H1 (cell line): ENCODE data around the gene MAGEA8. TPM values are rescaled to one million over a fixed set of nuclear protein-coding genes. Genes with fewer than 3 reads are reported as not detected.
"Not testable (repeated sequence)": the region's sequence is repeated elsewhere in the genome, so short reads cannot be mapped to it uniquely, and the experiment has no call there.

Experiments
- CTCF ChIA-PET: fragments of 300-600 bp; sonication (Branson Sonifier 250); formaldehyde crosslinking; loops from one replicate; lab custom pipeline; 2021; ENCODE audit not compliant: partially characterized antibody; lab: Charles Lee
- POLR2A ChIA-PET: fragments of 300-600 bp; sonication (Branson Sonifier 250); formaldehyde crosslinking; loops from one replicate; lab custom pipeline; 2021; ENCODE audit warnings: inconsistent platforms; ENCODE audit not compliant: partially characterized antibody; lab: Charles Lee
- DNase-seq, 2 experiments: peaks; one replicate each; pipeline versions ENCODE4 v3.0.0 to v3.0.0-alpha.2; 2010 to 2022; ENCODE audit warnings: low spot score in 2 of 2, low read depth in 1 of 2, mixed read lengths in 1 of 2
- FAIRE-seq: peaks from 2 replicates; lab custom pipeline; 2011; peaks lifted over from hg19 to GRCh38; lab: Jason Lieb, UNC
- H2AFZ ChIP-seq: 2 replicates; pipeline ENCODE4 v1.8.1; 2012; ENCODE audit warnings: low read length, inconsistent platforms
- H2AK5ac ChIP-seq: 2 replicates; pipeline ENCODE4 v1.6.1; 2013; ENCODE audit warnings: low read depth, low read length
- H2BK120ac ChIP-seq: replicated peaks from 2 replicates; pipeline ENCODE3; 2013; ENCODE audit warnings: low read depth, low read length, inconsistent platforms
- H2BK12ac ChIP-seq: 2 replicates; pipeline ENCODE4 v1.6.1; 2013; ENCODE audit warnings: low read depth, low read length
- H2BK15ac ChIP-seq: 2 replicates; pipeline ENCODE4 v1.6.1; 2013; ENCODE audit warnings: low read length
- H2BK20ac ChIP-seq: 2 replicates; pipeline ENCODE4 v1.6.1; 2013; ENCODE audit warnings: low read length
- H2BK5ac ChIP-seq: 2 replicates; pipeline ENCODE4 v1.6.1; 2013; ENCODE audit warnings: low read depth, low read length
- H3K14ac ChIP-seq: 2 replicates; pipeline ENCODE4 v1.6.1; 2013; ENCODE audit warnings: inconsistent platforms; ENCODE audit not compliant: insufficient read length
- H3K18ac ChIP-seq: 2 replicates; pipeline ENCODE4 v1.6.1; 2013; ENCODE audit warnings: low read length; ENCODE audit errors: extremely low read depth
- H3K23ac ChIP-seq: 2 replicates; pipeline ENCODE4 v1.6.1; 2013; ENCODE audit warnings: inconsistent platforms; ENCODE audit not compliant: insufficient read length
- H3K23me2 ChIP-seq: 2 replicates; pipeline ENCODE4 v1.6.1; 2013; ENCODE audit warnings: low read depth, low read length
- H3K27ac ChIP-seq: 2 replicates; pipeline ENCODE4 v1.6.1; 2011; ENCODE audit warnings: low read depth, low read length, inconsistent platforms
- H3K27me3 ChIP-seq, 4 experiments: replicated peaks in 1 of 4; 1 replicate in 1 of 4; 2 replicates in 3 of 4; pipeline versions ENCODE4 v1.6.1 to v1.8.1; 2011 to 2013; ENCODE audit warnings: low read length in 3 of 4, mild to moderate bottlenecking in 3 of 4, inconsistent platforms in 2 of 4, mixed read lengths in 2 of 4, moderate library complexity in 1 of 4; ENCODE audit not compliant: control insufficient read depth in 3 of 4, insufficient read depth in 3 of 4; ENCODE audit errors: extremely low read depth in 1 of 4
- H3K36me3 ChIP-seq, 4 experiments: 2 replicates each; pipeline versions ENCODE4 v1.6.1 to v1.8.1; 2011 to 2013; ENCODE audit warnings: mild to moderate bottlenecking in 4 of 4, low read length in 3 of 4, moderate library complexity in 2 of 4, control low read depth in 1 of 4, inconsistent platforms in 1 of 4; ENCODE audit not compliant: insufficient read depth in 4 of 4, control insufficient read depth in 2 of 4
- H3K4ac ChIP-seq: replicated peaks from 2 replicates; pipeline ENCODE3; 2013; ENCODE audit warnings: low read length, low read depth, mixed read lengths, inconsistent platforms; ENCODE audit not compliant: insufficient read length
- H3K4me1 ChIP-seq, 4 experiments: replicated peaks in 1 of 4; 1 replicate in 1 of 4; 2 replicates in 3 of 4; pipeline versions ENCODE4 v1.6.1 to v1.8.1; 2011 to 2013; ENCODE audit warnings: low read length in 3 of 4, inconsistent platforms in 2 of 4, mixed read lengths in 1 of 4; ENCODE audit not compliant: insufficient read depth in 4 of 4, control insufficient read depth in 3 of 4
- H3K4me2 ChIP-seq, 2 experiments: 2 replicates each; pipeline versions ENCODE4 v1.6.1 to v1.8.1; 2011 to 2013; ENCODE audit warnings: low read depth in 2 of 2, low read length in 2 of 2, control low read depth in 1 of 2, inconsistent platforms in 1 of 2, mild to moderate bottlenecking in 1 of 2; ENCODE audit not compliant: insufficient read depth in 1 of 2
- H3K4me3 ChIP-seq, 4 experiments: fragments of 200-600, 300-600 bp in 1 of 4; sonication (generic), shearing (Covaris generic), sonication (Bioruptor Twin) in 1 of 4; 2 replicates each; pipeline versions ENCODE4 v1.5.1 to v1.8.1; 2011 to 2016; ENCODE audit warnings: low read length in 4 of 4, low read depth in 3 of 4, control low read depth in 2 of 4, inconsistent platforms in 2 of 4, mild to moderate bottlenecking in 2 of 4, mixed read lengths in 1 of 4, moderate library complexity in 1 of 4; ENCODE audit not compliant: insufficient read depth in 2 of 4; ENCODE audit errors: extremely low read depth in 1 of 4
- H3K56ac ChIP-seq: replicated peaks from 2 replicates; pipeline ENCODE3; 2013; ENCODE audit warnings: low read depth, mild to moderate bottlenecking, mixed read lengths, low read length, inconsistent platforms; ENCODE audit not compliant: insufficient read length
- H3K79me1 ChIP-seq: 2 replicates; pipeline ENCODE4 v1.6.1; 2013; ENCODE audit warnings: low read depth, low read length, control low read depth
- H3K79me2 ChIP-seq, 2 experiments: 2 replicates each; pipeline versions ENCODE4 v1.6.1 to v1.8.1; 2012 to 2013; ENCODE audit warnings: low read length in 2 of 2, mild to moderate bottlenecking in 2 of 2, inconsistent platforms in 1 of 2; ENCODE audit not compliant: insufficient read depth in 2 of 2, control insufficient read depth in 1 of 2
- H3K9ac ChIP-seq, 4 experiments: replicated peaks in 1 of 4; 1 replicate in 1 of 4; 2 replicates in 3 of 4; pipeline versions ENCODE4 v1.6.1 to v1.8.1; 2011 to 2013; ENCODE audit warnings: low read depth in 3 of 4, low read length in 3 of 4, control low read depth in 2 of 4, mild to moderate bottlenecking in 2 of 4, moderate library complexity in 2 of 4, inconsistent platforms in 1 of 4; ENCODE audit errors: extremely low read depth in 1 of 4
- H3K9me3 ChIP-seq, 2 experiments: 2 replicates each; pipeline versions ENCODE4 v1.6.1 to v1.8.1; 2012 to 2013; ENCODE audit warnings: mild to moderate bottlenecking in 2 of 2, moderate library complexity in 2 of 2, control low read depth in 1 of 2, inconsistent platforms in 1 of 2, low read depth in 1 of 2, low read length in 1 of 2, mixed read lengths in 1 of 2; ENCODE audit not compliant: insufficient read depth in 2 of 2
- H4K20me1 ChIP-seq, 2 experiments: replicated peaks in 1 of 2; 2 replicates each; pipeline versions ENCODE3 to v1.8.1; 2011 to 2013; ENCODE audit warnings: inconsistent platforms in 2 of 2, low read length in 2 of 2, mild to moderate bottlenecking in 1 of 2; ENCODE audit not compliant: insufficient read depth in 2 of 2, control insufficient read depth in 1 of 2
- H4K5ac ChIP-seq: 2 replicates; pipeline ENCODE4 v1.6.1; 2013; ENCODE audit warnings: low read length, low read depth, mixed read lengths, inconsistent platforms; ENCODE audit not compliant: insufficient read length
- H4K8ac ChIP-seq: 2 replicates; pipeline ENCODE4 v1.8.0; 2013; ENCODE audit warnings: mild to moderate bottlenecking, moderate library complexity, low read length, inconsistent platforms; ENCODE audit not compliant: insufficient read depth; ENCODE audit errors: extremely low read depth
- H4K91ac ChIP-seq: replicated peaks from 2 replicates; pipeline ENCODE3; 2013; ENCODE audit warnings: low read length, mixed read lengths, inconsistent platforms; ENCODE audit not compliant: insufficient read length
- WGBS, 2 experiments: shearing (Covaris generic) in 1 of 2; methylation state at CpG; one replicate each; pipeline versions ENCODE4 v1.1.6 to v1.1.7; 2013 to 2015; ENCODE audit warnings: low lambda C conversion rate in 2 of 2, mixed read lengths in 2 of 2, inconsistent platforms in 1 of 2, low coverage in 1 of 2, missing lambda C conversion rate in 1 of 2; ENCODE audit not compliant: insufficient replicate concordance in 2 of 2, insufficient coverage in 1 of 2, insufficient read length in 1 of 2; ENCODE audit errors: extremely low coverage in 1 of 2, missing lambda C conversion rate in 1 of 2; 5-methylcytosine and 5-hydroxymethylcytosine counted together
- polyA plus RNA-seq, 7 experiments: library from polyadenylated mRNA; depleted of rRNA in 3 of 7; stranded (reverse) in 5 of 7; unstranded in 2 of 7; fragments of >200 nt in 5 of 7; fragments of 200-250 nt in 2 of 7; gene quantifications; 1 replicate in 5 of 7; 2 replicates in 1 of 7; 4 replicates in 1 of 7; pipeline versions ENCODE4 v1.2.1 to v1.2.3, GENCODE V29; 2011 to 2013; ENCODE audit warnings: missing spikeins in 2 of 7, mixed read lengths in 2 of 7
- total RNA-seq: library from RNA; stranded (reverse); fragmentation: NEBNext Ultra II Directional; extraction: Animal tissue kit (Norgen Biotek cat#: 25700); gene quantifications from 2 replicates; pipeline ENCODE4 v1.2.1, GENCODE V29; 2021

The MAGEA8 gene
- total and polyA plus RNA-seq, 2 of the 8 experiments (the other 6 are each of a cell fraction or from before 2014, with no cell fraction given), result not detected

- H2AK5ac ChIP-seq, H3K9me3 ChIP-seq, H3K9ac ChIP-seq, H2BK15ac ChIP-seq, H3K27ac ChIP-seq, H3K36me3 ChIP-seq, H3K18ac ChIP-seq, H3K4me2 ChIP-seq, H3K79me1 ChIP-seq, H3K14ac ChIP-seq, H3K4ac ChIP-seq, POLR2A ChIA-PET, H2BK20ac ChIP-seq, H3K27me3 ChIP-seq, H4K8ac ChIP-seq, H2BK12ac ChIP-seq, H3K4me3 ChIP-seq, H4K5ac ChIP-seq, H3K23me2 ChIP-seq, H3K79me2 ChIP-seq, H4K91ac ChIP-seq, H2AFZ ChIP-seq, H2BK120ac ChIP-seq, DNase-seq, H4K20me1 ChIP-seq, H2BK5ac ChIP-seq, H3K23ac ChIP-seq, H3K56ac ChIP-seq, CTCF ChIA-PET, H3K4me1 ChIP-seq: not testable (repeated sequence)
- WGBS, 2 experiments, result no CpG with 5 or more reads among the region's 8 CpGs
- FAIRE-seq, result peak; percentile 90
These were observed 46.4 kb downstream of the MAGEA8 start for GRCh38 chrX:149927245-149927963.

- H4K91ac ChIP-seq, H3K79me1 ChIP-seq, H2BK15ac ChIP-seq, H3K27me3 ChIP-seq, H3K23me2 ChIP-seq, H2BK20ac ChIP-seq, H2AK5ac ChIP-seq, H2AFZ ChIP-seq, POLR2A ChIA-PET, H3K79me2 ChIP-seq, H3K36me3 ChIP-seq, CTCF ChIA-PET, H3K4me2 ChIP-seq, H3K56ac ChIP-seq, H4K20me1 ChIP-seq, H3K18ac ChIP-seq, H2BK12ac ChIP-seq, H3K4ac ChIP-seq, H3K9me3 ChIP-seq, FAIRE-seq, H3K27ac ChIP-seq, H3K4me1 ChIP-seq, H3K23ac ChIP-seq, DNase-seq, H2BK5ac ChIP-seq, H4K5ac ChIP-seq, H3K14ac ChIP-seq, H3K9ac ChIP-seq, H2BK120ac ChIP-seq, H3K4me3 ChIP-seq, H4K8ac ChIP-seq: not testable (repeated sequence)
- no CpG with 5 or more reads among the region's 1 CpG for WGBS, 2 experiments
These were observed 46.9 kb downstream of the MAGEA8 start for GRCh38 chrX:149927964-149928258.
